ENCODE measurements around the gene SNX21. TPM values are rescaled to one million over a fixed set of nuclear protein-coding genes. Genes with fewer than 3 reads are reported as not detected.

SNX21 gene
- total and polyA plus RNA-seq, 9 of the 15 experiments (the other 6 are each of a cell fraction or from before 2014, with no cell fraction given) = 0.10 to 1.2 (median 0.42) TPM

DNA sequence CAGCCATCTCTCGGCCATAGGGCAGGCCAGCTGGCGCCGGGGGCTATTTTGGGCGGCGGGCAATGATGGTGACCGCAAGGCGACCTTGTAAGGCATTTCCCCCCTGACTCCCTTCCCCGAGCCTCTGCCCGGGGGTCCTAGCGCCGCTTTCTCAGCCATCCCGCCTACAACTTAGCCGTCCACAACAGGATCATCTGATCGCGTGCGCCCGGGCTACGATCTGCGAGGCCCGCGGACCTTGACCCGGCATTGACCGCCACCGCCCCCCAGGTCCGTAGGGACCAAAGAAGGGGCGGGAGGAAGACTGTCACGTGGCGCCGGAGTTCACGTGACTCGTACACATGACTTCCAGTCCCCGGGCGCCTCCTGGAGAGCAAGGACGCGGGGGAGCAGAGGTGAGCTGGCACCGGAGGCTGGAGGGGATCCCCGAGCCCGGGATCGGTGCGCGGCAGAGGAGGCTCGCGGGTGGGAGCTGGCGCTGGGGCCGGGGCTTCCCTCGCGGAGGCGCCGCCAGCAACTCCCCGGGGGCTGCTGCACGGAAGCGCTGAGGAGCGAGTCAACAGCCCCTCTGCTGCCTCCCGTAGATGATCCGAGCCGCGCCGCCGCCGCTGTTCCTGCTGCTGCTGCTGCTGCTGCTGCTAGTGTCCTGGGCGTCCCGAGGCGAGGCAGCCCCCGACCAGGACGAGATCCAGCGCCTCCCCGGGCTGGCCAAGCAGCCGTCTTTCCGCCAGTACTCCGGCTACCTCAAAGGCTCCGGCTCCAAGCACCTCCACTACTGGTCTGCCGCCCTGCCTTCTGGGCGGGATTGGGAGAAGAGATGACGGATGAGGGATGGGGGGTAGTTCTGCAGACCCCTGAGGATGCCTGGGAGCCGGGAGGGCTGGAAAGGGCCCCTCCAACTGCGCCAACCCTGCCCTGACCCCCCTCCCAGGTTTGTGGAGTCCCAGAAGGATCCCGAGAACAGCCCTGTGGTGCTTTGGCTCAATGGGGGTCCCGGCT lies 57.7 kb downstream of the SNX21 start, which contains the start of the genes CTSA and NEURL2 (continued):
- TF ChIP-seq AFF4 (CRISPR knock-in tag; IDR thresholded peaks at IDR 0.05) (no peak), MAZ (CRISPR knock-in tag; conservative IDR thresholded peaks at IDR 0.05 in 1 of 2, IDR thresholded peaks at IDR 0.05 in 1 of 2) (peak; percentile 75 to 91), FOXJ2 (tag; IDR thresholded peaks at IDR 0.05) (peak; percentile 52; the same call in 1 of the 2 replicates), RFX7 (CRISPR knock-in tag; IDR thresholded peaks at IDR 0.05) (no peak), SIN3B (IDR thresholded peaks at IDR 0.05; ENCODE audit: low read depth) (peak; percentile 99), ZNF518B (CRISPR knock-in tag; IDR thresholded peaks at IDR 0.05) (no peak), NCOA4 (IDR thresholded peaks at IDR 0.05; ENCODE audit: partially characterized antibody) (no peak), U2AF1 (optimal IDR thresholded peaks at IDR 0.05; ENCODE audit: low read depth, low read length) (no peak), ZNF77 (CRISPR knock-in tag; IDR thresholded peaks at IDR 0.05) (no peak), ARNT (IDR thresholded peaks at IDR 0.05) (no peak), ATF2 (CRISPR knock-in tag; IDR thresholded peaks at IDR 0.05) (peak; percentile 66; the same call in 1 of the 2 replicates)
- TF ChIP-seq, protein P1, sequence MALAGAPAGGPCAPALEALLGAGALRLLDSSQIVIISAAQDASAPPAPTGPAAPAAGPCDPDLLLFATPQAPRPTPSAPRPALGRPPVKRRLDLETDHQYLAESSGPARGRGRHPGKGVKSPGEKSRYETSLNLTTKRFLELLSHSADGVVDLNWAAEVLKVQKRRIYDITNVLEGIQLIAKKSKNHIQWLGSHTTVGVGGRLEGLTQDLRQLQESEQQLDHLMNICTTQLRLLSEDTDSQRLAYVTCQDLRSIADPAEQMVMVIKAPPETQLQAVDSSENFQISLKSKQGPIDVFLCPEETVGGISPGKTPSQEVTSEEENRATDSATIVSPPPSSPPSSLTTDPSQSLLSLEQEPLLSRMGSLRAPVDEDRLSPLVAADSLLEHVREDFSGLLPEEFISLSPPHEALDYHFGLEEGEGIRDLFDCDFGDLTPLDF (CRISPR knock-in tag; IDR thresholded peaks at IDR 0.05) = peak; percentile 32; the same call in 1 of the 2 replicates
- TF ChIP-seq, protein P2, sequence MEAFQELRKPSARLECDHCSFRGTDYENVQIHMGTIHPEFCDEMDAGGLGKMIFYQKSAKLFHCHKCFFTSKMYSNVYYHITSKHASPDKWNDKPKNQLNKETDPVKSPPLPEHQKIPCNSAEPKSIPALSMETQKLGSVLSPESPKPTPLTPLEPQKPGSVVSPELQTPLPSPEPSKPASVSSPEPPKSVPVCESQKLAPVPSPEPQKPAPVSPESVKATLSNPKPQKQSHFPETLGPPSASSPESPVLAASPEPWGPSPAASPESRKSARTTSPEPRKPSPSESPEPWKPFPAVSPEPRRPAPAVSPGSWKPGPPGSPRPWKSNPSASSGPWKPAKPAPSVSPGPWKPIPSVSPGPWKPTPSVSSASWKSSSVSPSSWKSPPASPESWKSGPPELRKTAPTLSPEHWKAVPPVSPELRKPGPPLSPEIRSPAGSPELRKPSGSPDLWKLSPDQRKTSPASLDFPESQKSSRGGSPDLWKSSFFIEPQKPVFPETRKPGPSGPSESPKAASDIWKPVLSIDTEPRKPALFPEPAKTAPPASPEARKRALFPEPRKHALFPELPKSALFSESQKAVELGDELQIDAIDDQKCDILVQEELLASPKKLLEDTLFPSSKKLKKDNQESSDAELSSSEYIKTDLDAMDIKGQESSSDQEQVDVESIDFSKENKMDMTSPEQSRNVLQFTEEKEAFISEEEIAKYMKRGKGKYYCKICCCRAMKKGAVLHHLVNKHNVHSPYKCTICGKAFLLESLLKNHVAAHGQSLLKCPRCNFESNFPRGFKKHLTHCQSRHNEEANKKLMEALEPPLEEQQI (IDR thresholded peaks at IDR 0.05) = no peak
